Psoas muscle (tissue), 8 donors: Measurements from ENCODE around the gene TMEM9. TPM values are rescaled to one million over a fixed set of nuclear protein-coding genes. Genes with fewer than 3 reads are reported as not detected.

ENCODE experiments used
- ATAC-seq, 4 donors: fragments of 200-7000 bp; cut with Tn5 transposase; one replicate each; pipeline ENCODE4 v1.9.1; 2020; ENCODE audit warnings: moderate library complexity in 3 of 4, mild to moderate bottlenecking in 2 of 4
- DNase-seq, 2 donors: peaks; one replicate each; pipeline ENCODE4 v3.0.0-alpha.2; 2020
- H3K27ac ChIP-seq: fragments of 200-600 bp; one replicate; pipeline ENCODE4 v1.8.0; 2022
- H3K27me3 ChIP-seq, 3 donors: fragments of 200-600 bp in 1 of 3; one replicate each; pipeline versions ENCODE4 v1.6.1 to v1.8.0; 2013 to 2022; ENCODE audit warnings: low read length in 2 of 3, mild to moderate bottlenecking in 2 of 3, moderate library complexity in 1 of 3; ENCODE audit not compliant: insufficient read depth in 3 of 3
- H3K36me3 ChIP-seq, 2 donors: fragments of 200-600 bp in 1 of 2; one replicate each; pipeline versions ENCODE4 v1.6.1 to v1.8.0; 2013 to 2022; ENCODE audit warnings: low read depth in 1 of 2, mild to moderate bottlenecking in 1 of 2, moderate library complexity in 1 of 2; ENCODE audit not compliant: insufficient read depth in 1 of 2
- H3K4me1 ChIP-seq: fragments of 200-600 bp; one replicate; pipeline ENCODE4 v1.8.0; 2022
- H3K4me3 ChIP-seq: fragments of 200-600 bp; one replicate; pipeline ENCODE4 v1.8.0; 2022; ENCODE audit warnings: mild to moderate bottlenecking
- H3K9me3 ChIP-seq: fragments of 200-600 bp; one replicate; pipeline ENCODE4 v1.8.0; 2022
- CTCF ChIP-seq: fragments of 200-600 bp; IDR thresholded peaks from one replicate; pipeline ENCODE4 v1.8.0; 2022; ENCODE audit warnings: antibody characterized with exemption
- WGBS, 3 donors: extraction: QIAGEN DNeasy Blood & Tissue Kit; methylation state at CpG; one replicate each; pipeline versions ENCODE4 v1.1.6 to v1.1.7; 2013; 5-methylcytosine and 5-hydroxymethylcytosine counted together
- intact Hi-C, 2 donors: fragments of 100-400 bp; cut with DNase I; formaldehyde crosslinking; loops; one replicate each; pipeline versions ENCODE4 v1.11.0 to v1.14.2; 2022
- polyA plus RNA-seq, 3 donors: library from polyadenylated mRNA; stranded (reverse); fragments of 200-250 nt; gene quantifications; one replicate each; pipeline ENCODE4 v1.2.3, GENCODE V29; 2013
- total RNA-seq, 4 donors: library from RNA; stranded (reverse); fragmentation: NEBNext Ultra II Directional in 2 of 4; extraction: Animal tissue kit (Norgen Biotek cat#: 25700) in 2 of 4; gene quantifications; one replicate each; pipeline versions ENCODE4 v1.2.1 to v1.2.4, GENCODE V29; 2021 to 2023
- donor health status: healthy with polysubstance abuse.
- donor health status: DM: no; HTN: no; CAD: no; lungs with moderate emphysema.
- donor health status: Bipolar disorder and iron deficiency.
- donor health status: healthy.
- donor health status: DM: yes; HTN: yes; CAD: no.
- donor health status: DM: no; HTN: no; CAD: no.
- donor health status: DM: no; HTN: no; CAD: no.
- donor health status: DM: yes; HTN: yes; CAD: no.

The TMEM9 gene
- total and polyA plus RNA-seq, 7 donors = 7.2 to 46.3 (median 23.4) TPM

GRCh38 chr1:201123866-201124265 is 30.4 kb downstream of the TMEM9 start:
- WGBS, 3 donors = 95 to 96% (median 96%) methylated on average over 1 of the region's 1 CpG
- no peak overlapping the region for H3K4me3 ChIP-seq
- H3K4me1 ChIP-seq = no peaks in the 10 kb centered on the region
- no peaks in the 10 kb centered on the region for H3K27me3 ChIP-seq
- DNase-seq (no peak), ATAC-seq (no peak)
- intact Hi-C loops = no loop called here
- H3K9me3 ChIP-seq = no peaks in the 10 kb centered on the region
- no peak for TF ChIP-seq CTCF
- H3K27ac ChIP-seq = no peak overlapping the region
- no peaks in the 10 kb centered on the region for H3K36me3 ChIP-seq

GRCh38 chr1:201122321-201122957 is 31.8 kb downstream of the TMEM9 start:
- no peaks in the 10 kb centered on the region for H3K36me3 ChIP-seq
- intact Hi-C loops = no loop called here
- no peak overlapping the region for H3K27ac ChIP-seq
- no peaks in the 10 kb centered on the region for H3K4me1 ChIP-seq
- TF ChIP-seq CTCF = no peak
- no peak overlapping the region for H3K4me3 ChIP-seq
- H3K9me3 ChIP-seq = no peaks in the 10 kb centered on the region
- DNase-seq (no peak), ATAC-seq (no peak)
- no peaks in the 10 kb centered on the region for H3K27me3 ChIP-seq
- WGBS, 3 donors = 91 to 96% (median 92%) methylated on average over 10 of the region's 10 CpGs

GRCh38 chr1:201119206-201120197 is 34.8 kb downstream of the TMEM9 start:
- Histone ChIP-seq H3K9me3 (no peaks in the 10 kb centered on the region), H3K36me3 (no peaks in the 10 kb centered on the region), H3K27me3 (no peaks in the 10 kb centered on the region), H3K4me1 (no peaks in the 10 kb centered on the region), H3K27ac (no peak overlapping the region), H3K4me3 (no peak overlapping the region)
- intact Hi-C loops = loop anchor here (2.0 to 5.0 kb wide), 2 partner anchors 147 kb away; no protein-coding TSS in a partner anchor
- 35 to 36% (median 35%) methylated on average over 14 of the region's 14 CpGs for WGBS, 3 donors
- peak in 1 of 2 donors; percentile 73 for DNase-seq
- peak; percentile 69 for TF ChIP-seq CTCF
- ATAC-seq = peak; percentile 56 to 71 (median 66)

- Histone ChIP-seq H3K36me3 (no peaks in the 10 kb centered on the region), H3K4me1 (peaks cover 16% of the 10 kb centered on the region), H3K27me3 (no peaks in the 10 kb centered on the region), H3K9me3 (no peaks in the 10 kb centered on the region), H3K4me3 (no peak overlapping the region), H3K27ac (no peak overlapping the region)
- no peak for TF ChIP-seq CTCF
- intact Hi-C loops = loop anchor here in 1 of 2 donors (5.0 kb wide), 1 partner anchor 144 kb away; no protein-coding TSS in a partner anchor
- no peak for DNase-seq
- no peak for ATAC-seq
- WGBS, 3 donors = 93 to 98% (median 95%) methylated on average over 2 of the region's 2 CpGs
Measured at GRCh38 chr1:201116091-201116490, 38.2 kb downstream of the TMEM9 start.
